ENCODE results near the gene BRD4. TPM values are rescaled to one million over a fixed set of nuclear protein-coding genes. Genes with fewer than 3 reads are reported as not detected.

The BRD4 gene
- total and polyA plus RNA-seq, 2 of the 13 experiments (the other 11 are each of a cell fraction or from before 2014, with no cell fraction given) = 10.5 to 11.4 TPM

DNA sequence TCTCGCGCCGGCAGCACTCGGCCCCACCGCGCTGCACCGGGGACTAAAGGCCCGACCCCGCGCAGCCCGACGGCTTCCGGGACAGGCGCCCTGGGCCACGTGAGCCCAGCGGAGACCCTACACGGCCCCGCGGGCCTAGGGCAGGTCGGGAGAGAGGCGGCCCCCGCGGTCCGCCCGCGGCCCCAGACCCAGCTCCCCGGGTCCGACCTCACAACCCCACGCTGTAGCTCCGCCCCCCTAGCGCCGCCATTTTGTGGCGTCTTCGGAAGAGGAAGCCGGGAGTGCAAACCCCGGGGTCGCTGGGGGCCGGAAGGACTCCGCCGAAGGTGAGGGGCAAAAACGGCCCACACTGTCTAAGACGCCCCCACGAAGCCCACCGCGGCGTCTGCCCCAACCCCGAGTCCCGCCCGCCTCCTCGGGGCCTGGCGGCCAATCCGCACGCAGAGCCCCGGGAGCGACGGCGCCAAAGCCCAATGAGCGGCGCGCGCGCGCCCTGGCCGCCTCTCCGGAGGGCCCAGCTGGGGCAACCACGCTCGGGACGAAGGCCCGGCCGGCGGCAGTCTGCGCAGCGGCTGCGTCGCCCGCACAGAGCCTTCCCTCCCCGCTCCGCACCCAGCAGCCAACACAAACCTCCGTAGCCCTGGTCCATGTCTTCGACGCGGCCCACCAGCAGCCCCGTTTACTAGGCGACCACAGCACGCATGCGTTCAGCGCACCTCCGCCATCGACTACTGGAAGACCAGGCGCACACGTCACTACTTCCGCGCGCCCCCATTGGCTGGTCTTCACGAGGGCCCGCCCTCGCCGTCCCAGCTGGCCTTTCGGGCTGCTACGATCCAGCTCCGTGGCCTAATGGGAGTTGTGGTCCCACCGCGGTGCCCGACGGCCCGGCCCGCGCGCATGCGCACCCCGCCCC lies 47.0 kb upstream of the BRD4 start, which contains the start of gene AKAP8 (continued):
- TF ChIP-seq ZNF460 (CRISPR knock-in tag; IDR thresholded peaks at IDR 0.05; ENCODE audit: borderline replicate concordance) (no peak), BRCA1 (CRISPR knock-in tag; IDR thresholded peaks at IDR 0.05) (peak; percentile 63; the same call in 1 of the 2 replicates), FOXA3 (CRISPR knock-in tag; IDR thresholded peaks at IDR 0.05) (peak; percentile 50), CEBPB (IDR thresholded peaks at IDR 0.05; ENCODE audit: borderline replicate concordance, low read depth, low read length) (no peak), ZNF572 (CRISPR knock-in tag; IDR thresholded peaks at IDR 0.05) (no peak), TSC22D2 (CRISPR knock-in tag; IDR thresholded peaks at IDR 0.05; ENCODE audit: borderline replicate concordance) (no peak), ZNF674 (CRISPR knock-in tag; IDR thresholded peaks at IDR 0.05; ENCODE audit: low read depth) (peak; percentile 51; the same call in 1 of the 2 replicates), TAF1 (CRISPR knock-in tag; IDR thresholded peaks at IDR 0.05) (peak; percentile 70; the same call in 1 of the 2 replicates), MLLT10 (CRISPR knock-in tag; IDR thresholded peaks at IDR 0.05) (no peak), REL (CRISPR knock-in tag; conservative IDR thresholded peaks at IDR 0.05) (no peak)
- TF ChIP-seq, protein P1, sequence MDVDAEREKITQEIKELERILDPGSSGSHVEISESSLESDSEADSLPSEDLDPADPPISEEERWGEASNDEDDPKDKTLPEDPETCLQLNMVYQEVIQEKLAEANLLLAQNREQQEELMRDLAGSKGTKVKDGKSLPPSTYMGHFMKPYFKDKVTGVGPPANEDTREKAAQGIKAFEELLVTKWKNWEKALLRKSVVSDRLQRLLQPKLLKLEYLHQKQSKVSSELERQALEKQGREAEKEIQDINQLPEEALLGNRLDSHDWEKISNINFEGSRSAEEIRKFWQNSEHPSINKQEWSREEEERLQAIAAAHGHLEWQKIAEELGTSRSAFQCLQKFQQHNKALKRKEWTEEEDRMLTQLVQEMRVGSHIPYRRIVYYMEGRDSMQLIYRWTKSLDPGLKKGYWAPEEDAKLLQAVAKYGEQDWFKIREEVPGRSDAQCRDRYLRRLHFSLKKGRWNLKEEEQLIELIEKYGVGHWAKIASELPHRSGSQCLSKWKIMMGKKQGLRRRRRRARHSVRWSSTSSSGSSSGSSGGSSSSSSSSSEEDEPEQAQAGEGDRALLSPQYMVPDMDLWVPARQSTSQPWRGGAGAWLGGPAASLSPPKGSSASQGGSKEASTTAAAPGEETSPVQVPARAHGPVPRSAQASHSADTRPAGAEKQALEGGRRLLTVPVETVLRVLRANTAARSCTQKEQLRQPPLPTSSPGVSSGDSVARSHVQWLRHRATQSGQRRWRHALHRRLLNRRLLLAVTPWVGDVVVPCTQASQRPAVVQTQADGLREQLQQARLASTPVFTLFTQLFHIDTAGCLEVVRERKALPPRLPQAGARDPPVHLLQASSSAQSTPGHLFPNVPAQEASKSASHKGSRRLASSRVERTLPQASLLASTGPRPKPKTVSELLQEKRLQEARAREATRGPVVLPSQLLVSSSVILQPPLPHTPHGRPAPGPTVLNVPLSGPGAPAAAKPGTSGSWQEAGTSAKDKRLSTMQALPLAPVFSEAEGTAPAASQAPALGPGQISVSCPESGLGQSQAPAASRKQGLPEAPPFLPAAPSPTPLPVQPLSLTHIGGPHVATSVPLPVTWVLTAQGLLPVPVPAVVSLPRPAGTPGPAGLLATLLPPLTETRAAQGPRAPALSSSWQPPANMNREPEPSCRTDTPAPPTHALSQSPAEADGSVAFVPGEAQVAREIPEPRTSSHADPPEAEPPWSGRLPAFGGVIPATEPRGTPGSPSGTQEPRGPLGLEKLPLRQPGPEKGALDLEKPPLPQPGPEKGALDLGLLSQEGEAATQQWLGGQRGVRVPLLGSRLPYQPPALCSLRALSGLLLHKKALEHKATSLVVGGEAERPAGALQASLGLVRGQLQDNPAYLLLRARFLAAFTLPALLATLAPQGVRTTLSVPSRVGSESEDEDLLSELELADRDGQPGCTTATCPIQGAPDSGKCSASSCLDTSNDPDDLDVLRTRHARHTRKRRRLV (CRISPR knock-in tag; IDR thresholded peaks at IDR 0.05) = no peak
- TF ChIP-seq, protein P2, sequence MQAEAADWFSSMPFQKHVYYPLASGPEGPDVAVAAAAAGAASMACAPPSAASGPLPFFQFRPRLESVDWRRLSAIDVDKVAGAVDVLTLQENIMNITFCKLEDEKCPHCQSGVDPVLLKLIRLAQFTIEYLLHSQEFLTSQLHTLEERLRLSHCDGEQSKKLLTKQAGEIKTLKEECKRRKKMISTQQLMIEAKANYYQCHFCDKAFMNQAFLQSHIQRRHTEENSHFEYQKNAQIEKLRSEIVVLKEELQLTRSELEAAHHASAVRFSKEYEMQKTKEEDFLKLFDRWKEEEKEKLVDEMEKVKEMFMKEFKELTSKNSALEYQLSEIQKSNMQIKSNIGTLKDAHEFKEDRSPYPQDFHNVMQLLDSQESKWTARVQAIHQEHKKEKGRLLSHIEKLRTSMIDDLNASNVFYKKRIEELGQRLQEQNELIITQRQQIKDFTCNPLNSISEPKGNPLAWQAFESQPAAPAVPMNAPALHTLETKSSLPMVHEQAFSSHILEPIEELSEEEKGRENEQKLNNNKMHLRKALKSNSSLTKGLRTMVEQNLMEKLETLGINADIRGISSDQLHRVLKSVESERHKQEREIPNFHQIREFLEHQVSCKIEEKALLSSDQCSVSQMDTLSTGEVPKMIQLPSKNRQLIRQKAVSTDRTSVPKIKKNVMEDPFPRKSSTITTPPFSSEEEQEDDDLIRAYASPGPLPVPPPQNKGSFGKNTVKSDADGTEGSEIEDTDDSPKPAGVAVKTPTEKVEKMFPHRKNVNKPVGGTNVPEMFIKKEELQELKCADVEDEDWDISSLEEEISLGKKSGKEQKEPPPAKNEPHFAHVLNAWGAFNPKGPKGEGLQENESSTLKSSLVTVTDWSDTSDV (CRISPR knock-in tag; IDR thresholded peaks at IDR 0.05) = no peak
- TF ChIP-seq, protein P3, sequence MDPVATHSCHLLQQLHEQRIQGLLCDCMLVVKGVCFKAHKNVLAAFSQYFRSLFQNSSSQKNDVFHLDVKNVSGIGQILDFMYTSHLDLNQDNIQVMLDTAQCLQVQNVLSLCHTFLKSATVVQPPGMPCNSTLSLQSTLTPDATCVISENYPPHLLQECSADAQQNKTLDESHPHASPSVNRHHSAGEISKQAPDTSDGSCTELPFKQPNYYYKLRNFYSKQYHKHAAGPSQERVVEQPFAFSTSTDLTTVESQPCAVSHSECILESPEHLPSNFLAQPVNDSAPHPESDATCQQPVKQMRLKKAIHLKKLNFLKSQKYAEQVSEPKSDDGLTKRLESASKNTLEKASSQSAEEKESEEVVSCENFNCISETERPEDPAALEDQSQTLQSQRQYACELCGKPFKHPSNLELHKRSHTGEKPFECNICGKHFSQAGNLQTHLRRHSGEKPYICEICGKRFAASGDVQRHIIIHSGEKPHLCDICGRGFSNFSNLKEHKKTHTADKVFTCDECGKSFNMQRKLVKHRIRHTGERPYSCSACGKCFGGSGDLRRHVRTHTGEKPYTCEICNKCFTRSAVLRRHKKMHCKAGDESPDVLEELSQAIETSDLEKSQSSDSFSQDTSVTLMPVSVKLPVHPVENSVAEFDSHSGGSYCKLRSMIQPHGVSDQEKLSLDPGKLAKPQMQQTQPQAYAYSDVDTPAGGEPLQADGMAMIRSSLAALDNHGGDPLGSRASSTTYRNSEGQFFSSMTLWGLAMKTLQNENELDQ (CRISPR knock-in tag; IDR thresholded peaks at IDR 0.05; ENCODE audit: borderline replicate concordance) = no peak
